Fibroblast of mammary gland (primary cell): ENCODE data around the gene CEBPG.
A peak's percentile ranks its signal among the peaks of the same experiment; 100 is the strongest.

Experiments
- DNase-seq: peaks from one replicate; pipeline ENCODE4 v3.0.0-alpha.2; 2010; ENCODE audit warnings: low read depth
- H3K4me3 ChIP-seq: 2 replicates; pipeline ENCODE4 v1.5.1; 2011; ENCODE audit warnings: low read depth, mild to moderate bottlenecking, low read length, moderate library complexity; ENCODE audit not compliant: control insufficient read depth
- TF ChIP-seq, protein P1 (sequence below): conservative IDR thresholded peaks from 2 replicates; pipeline ENCODE4 v1.5.1; 2011; ENCODE audit warnings: low read depth, low read length, inconsistent platforms; ENCODE audit not compliant: control insufficient read depth, insufficient read depth

The CEBPG gene

GRCh38 chr19:33376941-33377557, 3.5 kb downstream of the CEBPG start:
- TF ChIP-seq, protein P1, sequence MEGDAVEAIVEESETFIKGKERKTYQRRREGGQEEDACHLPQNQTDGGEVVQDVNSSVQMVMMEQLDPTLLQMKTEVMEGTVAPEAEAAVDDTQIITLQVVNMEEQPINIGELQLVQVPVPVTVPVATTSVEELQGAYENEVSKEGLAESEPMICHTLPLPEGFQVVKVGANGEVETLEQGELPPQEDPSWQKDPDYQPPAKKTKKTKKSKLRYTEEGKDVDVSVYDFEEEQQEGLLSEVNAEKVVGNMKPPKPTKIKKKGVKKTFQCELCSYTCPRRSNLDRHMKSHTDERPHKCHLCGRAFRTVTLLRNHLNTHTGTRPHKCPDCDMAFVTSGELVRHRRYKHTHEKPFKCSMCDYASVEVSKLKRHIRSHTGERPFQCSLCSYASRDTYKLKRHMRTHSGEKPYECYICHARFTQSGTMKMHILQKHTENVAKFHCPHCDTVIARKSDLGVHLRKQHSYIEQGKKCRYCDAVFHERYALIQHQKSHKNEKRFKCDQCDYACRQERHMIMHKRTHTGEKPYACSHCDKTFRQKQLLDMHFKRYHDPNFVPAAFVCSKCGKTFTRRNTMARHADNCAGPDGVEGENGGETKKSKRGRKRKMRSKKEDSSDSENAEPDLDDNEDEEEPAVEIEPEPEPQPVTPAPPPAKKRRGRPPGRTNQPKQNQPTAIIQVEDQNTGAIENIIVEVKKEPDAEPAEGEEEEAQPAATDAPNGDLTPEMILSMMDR = no peak
- H3K4me3 ChIP-seq = no peak overlapping the region
- DNase-seq = no peak

DNA sequence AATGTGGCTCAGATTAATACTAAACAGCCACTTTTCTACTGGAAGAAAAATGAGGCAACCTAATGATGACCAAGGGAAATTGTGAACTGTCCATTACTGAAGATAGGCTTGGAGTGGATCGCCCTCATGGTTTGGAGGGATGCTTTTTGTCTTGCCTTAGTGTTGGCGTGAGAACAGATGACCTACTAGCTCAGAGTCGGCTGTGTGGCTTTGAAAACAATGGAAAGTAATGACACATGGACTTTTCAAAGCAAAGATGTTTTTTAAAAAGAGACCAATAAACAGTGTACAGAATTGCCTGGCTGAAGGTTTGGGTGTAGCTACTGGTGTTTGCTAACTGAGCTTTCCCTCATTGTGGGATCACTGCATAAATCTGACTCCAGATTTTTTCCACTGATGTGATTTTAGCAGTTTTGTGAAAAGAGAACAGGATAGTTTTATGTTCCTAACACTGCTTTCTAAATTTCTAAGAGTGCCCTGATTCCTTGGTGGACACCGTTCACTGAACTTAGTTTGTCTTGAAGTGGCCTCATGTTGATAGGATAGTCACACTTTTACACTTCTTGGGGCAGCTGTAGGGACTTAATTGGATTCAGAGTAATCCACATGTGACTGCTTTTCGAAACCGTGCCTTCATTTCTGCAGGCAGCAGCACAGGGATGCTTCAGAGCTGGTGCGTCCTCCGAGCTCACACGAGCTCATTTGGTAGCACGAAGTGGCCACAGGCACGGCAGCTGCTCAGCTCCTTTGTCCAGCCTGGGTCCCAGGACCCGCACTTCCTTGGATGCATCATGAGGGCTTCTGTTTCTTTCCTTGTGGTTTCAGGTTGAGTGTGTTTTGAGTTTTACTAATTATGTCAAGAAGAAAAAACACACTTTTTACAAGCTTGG, 4.3 kb downstream of the CEBPG start:
- TF ChIP-seq, protein P1 = no peak
- no peak overlapping the region for H3K4me3 ChIP-seq
- DNase-seq = peak; percentile 23

GRCh38 chr19:33379151-33379829, 5.8 kb downstream of the CEBPG start:
- no peak for DNase-seq
- no peak overlapping the region for H3K4me3 ChIP-seq
- TF ChIP-seq, protein P1 = no peak

DNA sequence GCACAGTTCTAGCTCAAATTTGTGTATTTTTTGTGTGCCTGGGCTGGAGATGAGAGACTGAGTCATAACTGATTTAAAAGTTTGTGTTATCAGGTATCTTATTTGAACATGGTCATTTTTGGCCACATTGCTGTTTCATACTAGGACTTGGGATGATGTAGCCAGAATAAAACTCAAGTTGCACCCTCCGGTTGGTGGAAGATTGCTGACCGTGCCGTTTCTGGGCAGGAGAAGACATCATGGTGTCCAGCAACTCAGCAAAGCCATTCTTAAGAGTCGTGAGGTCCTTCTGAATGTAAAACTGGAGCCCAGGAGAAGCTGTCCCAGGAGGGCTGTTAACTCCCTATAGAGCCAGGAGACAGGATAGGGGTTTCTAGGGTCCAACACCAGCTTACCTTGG, 7.6 kb downstream of the CEBPG start:
- TF ChIP-seq, protein P1 = no peak
- no peak for DNase-seq
- H3K4me3 ChIP-seq = no peak overlapping the region

DNA sequence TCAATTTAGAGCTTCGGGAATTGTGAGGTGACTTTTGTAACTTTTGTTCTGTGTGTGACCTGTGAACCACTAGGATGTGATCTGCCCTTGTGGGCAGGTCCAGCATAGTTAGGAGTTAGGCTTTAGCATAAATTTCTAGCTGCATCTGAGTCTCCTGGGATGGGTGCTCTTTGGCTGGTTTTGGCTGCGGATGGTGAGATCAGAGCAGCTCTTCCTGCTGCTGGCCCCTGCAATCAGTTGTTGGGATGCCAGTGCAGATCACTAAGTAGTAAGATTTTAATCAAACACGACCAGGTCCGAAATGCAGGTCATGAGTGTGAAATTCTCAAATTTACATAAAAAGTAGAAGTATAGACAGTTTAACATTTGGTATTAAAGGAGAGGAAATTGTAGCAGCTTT, 8.5 kb downstream of the CEBPG start:
- TF ChIP-seq, protein P1 = no peak
- DNase-seq = no peak
- H3K4me3 ChIP-seq = no peak overlapping the region

GRCh38 chr19:33382982-33383381, 9.5 kb downstream of the CEBPG start:
- TF ChIP-seq, protein P1 = no peak
- no peak for DNase-seq
- H3K4me3 ChIP-seq = no peak overlapping the region
